ENCODE measurements around the gene TMEM63A. TPM values are rescaled to one million over a fixed set of nuclear protein-coding genes. Genes with fewer than 3 reads are reported as not detected.
A peak's percentile ranks its signal among the peaks of the same experiment; 100 is the strongest.

Gene TMEM63A
- total RNA-seq, 3 donors from 2014 or later = 69.6 to 88.0 (median 80.6) TPM

DNA sequence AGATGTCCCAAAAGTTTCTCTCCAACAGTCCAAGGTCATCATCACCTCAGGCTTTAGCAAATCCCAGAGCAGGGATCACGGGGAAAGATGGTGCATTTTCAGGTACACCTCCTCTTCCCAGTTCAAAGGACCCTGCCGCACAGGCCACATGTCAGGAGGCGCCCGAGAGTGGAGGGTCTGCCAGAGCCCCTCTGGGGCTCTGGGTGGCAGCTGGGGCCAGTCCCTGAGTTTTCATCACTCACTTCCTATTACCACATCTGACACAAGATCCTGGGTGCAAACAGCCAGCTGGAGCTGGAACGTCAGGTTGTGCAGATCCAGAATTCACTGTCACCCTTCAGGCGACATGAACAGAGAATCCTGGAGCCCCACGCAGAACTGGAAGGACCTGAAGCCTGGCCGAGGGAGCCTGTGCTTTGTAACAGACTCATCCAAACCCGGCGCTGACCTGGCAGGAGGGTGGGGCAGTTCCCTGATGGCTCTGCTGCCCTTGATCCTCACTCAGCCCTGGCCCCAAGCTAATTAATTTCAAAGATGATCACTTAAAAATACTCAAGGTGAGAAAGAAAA, 8.8 kb downstream of the TMEM63A start:
- Histone ChIP-seq H3K36me3 (no peaks in the 10 kb centered on the region), H3K9me3 (no peaks in the 10 kb centered on the region), H3K27me3 (no peaks in the 10 kb centered on the region)

DNA sequence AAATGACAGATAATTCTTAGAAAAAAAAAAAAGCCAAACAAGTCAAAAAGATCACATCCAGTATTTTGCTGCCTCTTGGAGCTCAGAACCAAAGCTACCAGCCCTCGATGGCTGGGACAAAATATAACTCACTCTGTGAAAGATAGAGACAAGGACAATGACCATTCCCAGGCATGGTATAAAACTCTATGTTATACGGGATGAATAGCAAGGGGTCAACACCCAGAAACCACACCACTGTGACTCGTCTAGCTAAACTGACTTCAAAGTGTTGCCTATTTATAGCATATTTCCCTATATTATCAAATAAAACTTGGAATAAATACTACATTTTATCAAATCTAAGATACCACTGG, 10.1 kb downstream of the TMEM63A start:
- Histone ChIP-seq H3K4me1 (peaks cover 0 to 4% of the 10 kb centered on the region in 2 donors), H3K27ac (peak overlapping the region in 1 of 2 donors; percentile 13), H3K27me3 (no peaks in the 10 kb centered on the region), H3K36me3 (no peaks in the 10 kb centered on the region), H3K4me3 (no peak overlapping the region), H3K9me3 (no peaks in the 10 kb centered on the region)
- TF ChIP-seq, protein P1, sequence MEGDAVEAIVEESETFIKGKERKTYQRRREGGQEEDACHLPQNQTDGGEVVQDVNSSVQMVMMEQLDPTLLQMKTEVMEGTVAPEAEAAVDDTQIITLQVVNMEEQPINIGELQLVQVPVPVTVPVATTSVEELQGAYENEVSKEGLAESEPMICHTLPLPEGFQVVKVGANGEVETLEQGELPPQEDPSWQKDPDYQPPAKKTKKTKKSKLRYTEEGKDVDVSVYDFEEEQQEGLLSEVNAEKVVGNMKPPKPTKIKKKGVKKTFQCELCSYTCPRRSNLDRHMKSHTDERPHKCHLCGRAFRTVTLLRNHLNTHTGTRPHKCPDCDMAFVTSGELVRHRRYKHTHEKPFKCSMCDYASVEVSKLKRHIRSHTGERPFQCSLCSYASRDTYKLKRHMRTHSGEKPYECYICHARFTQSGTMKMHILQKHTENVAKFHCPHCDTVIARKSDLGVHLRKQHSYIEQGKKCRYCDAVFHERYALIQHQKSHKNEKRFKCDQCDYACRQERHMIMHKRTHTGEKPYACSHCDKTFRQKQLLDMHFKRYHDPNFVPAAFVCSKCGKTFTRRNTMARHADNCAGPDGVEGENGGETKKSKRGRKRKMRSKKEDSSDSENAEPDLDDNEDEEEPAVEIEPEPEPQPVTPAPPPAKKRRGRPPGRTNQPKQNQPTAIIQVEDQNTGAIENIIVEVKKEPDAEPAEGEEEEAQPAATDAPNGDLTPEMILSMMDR (IDR thresholded peaks at IDR 0.05) = no peak
- TF ChIP-seq POLR2AphosphoS5 (IDR thresholded peaks at IDR 0.05) = no peak
- no peak for TF ChIP-seq POLR2A (IDR thresholded peaks at IDR 0.05)
- no peak for DNase-seq (ENCODE audit: low spot score in 2 of 2)
- intact Hi-C loops (cut with DNase I; ENCODE audit: low total_unique reads) = no loop called here

More for the DNA sequence above, 8.8 kb downstream of the TMEM63A start:
- no peak for DNase-seq (ENCODE audit: low spot score in 2 of 2)
- Histone ChIP-seq H3K4me1 (peaks cover 0 to 15% of the 10 kb centered on the region in 2 donors), H3K4me3 (no peak overlapping the region), H3K27ac (peak overlapping the region; percentile 3 to 96)
- intact Hi-C loops (cut with DNase I; ENCODE audit: low total_unique reads) = loop anchor here (1.0 kb wide), 1 partner anchor 35 kb away; no protein-coding TSS in a partner anchor
- TF ChIP-seq POLR2AphosphoS5 (IDR thresholded peaks at IDR 0.05) = no peak
- TF ChIP-seq POLR2A (IDR thresholded peaks at IDR 0.05) = no peak
- TF ChIP-seq, protein P1 (IDR thresholded peaks at IDR 0.05) = no peak

DNA sequence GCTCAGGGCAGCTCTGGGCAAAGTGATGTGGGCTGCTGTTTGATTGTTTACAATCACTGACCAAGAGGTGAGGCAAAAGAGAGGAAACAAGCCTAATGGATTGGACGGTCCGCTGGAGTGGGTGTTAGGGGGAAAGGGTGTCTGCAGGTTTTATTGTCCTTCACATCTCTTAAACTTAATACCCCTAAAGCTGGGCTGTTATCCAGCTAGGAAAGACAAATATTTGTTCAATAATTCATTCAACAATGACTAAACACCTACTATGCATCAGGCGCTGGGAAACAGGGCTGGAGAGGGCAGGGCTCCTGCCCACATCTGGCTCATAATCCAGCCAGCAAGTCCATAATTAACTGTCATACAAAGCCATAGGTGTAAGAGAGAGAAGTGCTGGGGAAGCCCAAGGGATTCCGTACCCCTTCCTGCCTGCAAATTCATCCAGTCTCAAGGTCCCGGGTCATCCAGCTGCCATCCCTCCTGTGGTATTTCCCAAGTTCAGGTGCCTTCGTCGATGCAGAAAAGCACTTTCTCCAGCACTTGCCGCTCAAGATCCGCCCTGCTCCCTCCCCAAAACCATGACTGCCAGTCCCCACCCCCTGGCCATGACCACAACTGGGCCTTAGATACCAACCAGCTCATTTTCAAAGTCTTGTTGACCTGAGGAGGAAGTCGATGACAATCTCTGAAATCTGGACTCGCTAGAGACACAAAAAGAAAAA, 10.7 kb downstream of the TMEM63A start:
- H3K9me3 ChIP-seq = no peaks in the 10 kb centered on the region
- no peaks in the 10 kb centered on the region for H3K36me3 ChIP-seq
- no peaks in the 10 kb centered on the region for H3K27me3 ChIP-seq
- H3K4me1 ChIP-seq = peaks cover 0 to 4% of the 10 kb centered on the region in 2 donors
- no peak for DNase-seq (ENCODE audit: low spot score in 2 of 2)
- TF ChIP-seq POLR2AphosphoS5 (IDR thresholded peaks at IDR 0.05) (no peak), POLR2A (IDR thresholded peaks at IDR 0.05) (no peak)
- TF ChIP-seq, protein P1 (IDR thresholded peaks at IDR 0.05) = no peak
- H3K4me3 ChIP-seq = no peak overlapping the region
- intact Hi-C loops (cut with DNase I; ENCODE audit: low total_unique reads) = no loop called here
- H3K27ac ChIP-seq = peak overlapping the region in 1 of 2 donors; percentile 13

DNA sequence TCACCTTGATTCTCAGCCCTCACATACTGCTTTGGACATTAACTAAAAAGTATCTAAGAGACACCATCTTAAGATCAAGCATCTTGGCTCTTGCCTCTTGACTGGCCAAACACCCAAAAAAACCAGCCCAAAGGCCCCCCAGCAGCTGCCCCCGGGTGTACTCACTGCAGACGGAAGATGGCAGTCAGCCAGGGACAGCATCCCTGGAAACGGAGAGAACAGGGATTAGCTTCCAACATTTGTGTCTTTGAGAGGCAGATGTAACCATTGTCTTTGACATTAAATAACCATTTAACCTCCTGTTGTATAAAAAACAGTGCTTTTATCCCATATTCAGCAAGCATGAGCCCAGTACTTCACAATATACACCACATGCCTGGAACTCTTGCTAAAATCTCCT, 11.3 kb downstream of the TMEM63A start:
- no peaks in the 10 kb centered on the region for H3K36me3 ChIP-seq
- peaks cover 0 to 4% of the 10 kb centered on the region in 2 donors for H3K4me1 ChIP-seq
- no peak overlapping the region for H3K27ac ChIP-seq
- H3K27me3 ChIP-seq = no peaks in the 10 kb centered on the region
- H3K9me3 ChIP-seq = no peaks in the 10 kb centered on the region
- intact Hi-C loops (cut with DNase I; ENCODE audit: low total_unique reads) = no loop called here
- no peak for DNase-seq (ENCODE audit: low spot score in 2 of 2)
- H3K4me3 ChIP-seq = no peak overlapping the region
- TF ChIP-seq, protein P1 (IDR thresholded peaks at IDR 0.05) = no peak
- no peak for TF ChIP-seq POLR2A (IDR thresholded peaks at IDR 0.05)
- TF ChIP-seq POLR2AphosphoS5 (IDR thresholded peaks at IDR 0.05) = no peak

DNA sequence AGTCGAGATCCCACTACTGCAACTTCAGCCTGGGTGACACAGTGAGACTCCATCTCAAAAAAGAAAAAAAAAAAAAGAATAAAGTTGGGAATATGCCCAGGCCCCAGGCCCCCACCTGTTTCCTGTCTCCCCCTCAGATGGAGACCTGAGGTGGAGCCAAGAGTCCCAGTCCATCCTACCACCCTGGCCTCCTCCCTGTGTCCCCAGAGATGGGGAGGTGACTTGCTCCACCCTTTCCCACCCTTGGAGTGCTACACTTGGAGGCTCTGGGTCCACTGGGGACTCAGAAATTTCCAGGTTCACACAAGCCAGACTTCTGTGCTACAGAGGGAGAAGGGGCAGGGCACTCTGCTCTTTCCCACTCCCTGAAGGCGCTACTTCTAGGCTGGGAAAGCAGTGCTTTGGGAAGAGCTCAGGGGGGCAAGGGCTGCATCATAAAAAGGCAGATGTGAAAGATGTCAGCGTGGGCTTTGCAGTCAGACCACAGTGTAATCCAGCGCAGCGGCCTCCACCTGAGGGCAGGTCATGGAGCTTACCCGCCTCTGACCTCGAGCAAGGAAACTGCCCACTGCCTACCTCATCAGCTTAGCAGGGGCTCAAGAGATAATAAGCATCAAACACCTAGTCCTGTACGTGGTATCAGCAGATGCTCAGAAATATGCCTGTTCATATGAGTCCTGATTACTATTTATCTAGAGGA, 13.4 kb downstream of the TMEM63A start:
- TF ChIP-seq, protein P1 (IDR thresholded peaks at IDR 0.05) = no peak
- TF ChIP-seq POLR2AphosphoS5 (IDR thresholded peaks at IDR 0.05) = no peak
- no peak for TF ChIP-seq POLR2A (IDR thresholded peaks at IDR 0.05)
- Histone ChIP-seq H3K36me3 (peaks cover 4% of the 10 kb centered on the region), H3K4me1 (no peaks in the 10 kb centered on the region)

More for the DNA sequence above, 13.4 kb downstream of the TMEM63A start:
- Histone ChIP-seq H3K27ac (no peak overlapping the region), H3K9me3 (no peaks in the 10 kb centered on the region), H3K4me3 (no peak overlapping the region), H3K27me3 (no peaks in the 10 kb centered on the region)
- intact Hi-C loops (cut with DNase I; ENCODE audit: low total_unique reads) = no loop called here
- DNase-seq (ENCODE audit: low spot score in 2 of 2) = no peak

All from breast epithelium (tissue), 4 donors.